D721Med (cell line): ENCODE measurements around the gene MSX1.
"Not testable (repeated sequence)": the region's sequence is repeated elsewhere in the genome, so short reads cannot be mapped to it uniquely, and the experiment has no call there.

Experiments used
- DNase-seq: peaks from one replicate; pipeline ENCODE4 v3.0.0; 2011; ENCODE audit warnings: low spot score; ENCODE audit not compliant: insufficient read length
- FAIRE-seq: peaks from 2 replicates; lab custom pipeline; 2011; peaks lifted over from hg19 to GRCh38; lab: Jason Lieb, UNC
- CTCF ChIP-seq: IDR thresholded peaks from 2 replicates; pipeline ENCODE4 v1.5.1; 2012; ENCODE audit warnings: mild to moderate bottlenecking, control low read depth; ENCODE audit not compliant: insufficient read depth; ENCODE audit errors: missing control alignments

MSX1 gene

GRCh38 chr4:4820261-4820660 lies 39.2 kb upstream of the MSX1 start:
- DNase-seq, result no peak
- FAIRE-seq, result no peak
- no peak for TF ChIP-seq CTCF

- no peak for TF ChIP-seq CTCF
- DNase-seq, result no peak
- FAIRE-seq, result no peak
Observed at GRCh38 chr4:4820739-4821138, 38.7 kb upstream of the MSX1 start.

- DNase-seq (no peak), FAIRE-seq (no peak)
- TF ChIP-seq CTCF, result no peak
Observed at GRCh38 chr4:4821577-4821976, 37.9 kb upstream of the MSX1 start.

GRCh38 chr4:4822286-4822685 lies 37.2 kb upstream of the MSX1 start:
- not testable (repeated sequence) for DNase-seq, FAIRE-seq

GRCh38 chr4:4823621-4824162 lies 35.8 kb upstream of the MSX1 start:
- DNase-seq, result no peak
- TF ChIP-seq CTCF, result no peak
- FAIRE-seq, result no peak

- FAIRE-seq (no peak), DNase-seq (no peak)
- no peak for TF ChIP-seq CTCF
Observed at GRCh38 chr4:4824232-4824631, 35.2 kb upstream of the MSX1 start.

GRCh38 chr4:4825431-4825830 lies 34.0 kb upstream of the MSX1 start:
- no peak for FAIRE-seq
- no peak for DNase-seq
- no peak for TF ChIP-seq CTCF

- TF ChIP-seq CTCF, result no peak
- FAIRE-seq, result no peak
- DNase-seq, result no peak
Observed at GRCh38 chr4:4829837-4830236, 29.6 kb upstream of the MSX1 start.
